Ovary (tissue), 3 donors: Measurements from ENCODE around the gene TRIP6.

Source experiments
- CTCF ChIP-seq, 3 donors: fragments of 450-650 bp in 2 of 3; fragments of 200-600 bp in 1 of 3; IDR thresholded peaks; one replicate each; pipeline versions ENCODE4 v1.5.1 to v1.8.0; 2016 to 2022; ENCODE audit warnings: antibody characterized with exemption in 3 of 3, mild to moderate bottlenecking in 1 of 3
- EP300 ChIP-seq: sonication (generic); formaldehyde crosslinking; IDR thresholded peaks from one replicate; pipeline ENCODE4 v1.6.1; 2017; ENCODE audit warnings: antibody characterized with exemption
- POLR2A ChIP-seq: fragments of 450-650 bp; IDR thresholded peaks from one replicate; pipeline ENCODE4 v1.6.1; 2017; ENCODE audit warnings: antibody characterized with exemption, mild to moderate bottlenecking, moderate library complexity
- donor health status: DM: no; HTN: no; CAD: no.

- no peak for TF ChIP-seq CTCF (IDR thresholded peaks at IDR 0.05)
- TF ChIP-seq POLR2A = no peak
- no peak for TF ChIP-seq EP300
These were observed 15.8 kb downstream of the TRIP6 start for GRCh38 chr7:100882785-100883526.
